WTC11 (cell line): Measurements from ENCODE around the gene CEP72.

Source experiments
- ATF1 ChIP-seq: sonication (generic); formaldehyde crosslinking; IDR thresholded peaks from 2 replicates; pipeline ENCODE4 v1.8.1; 2023; ENCODE audit warnings: mild to moderate bottlenecking, moderate library complexity, missing genetic modification reagents
- ESRRA ChIP-seq: sonication (generic); formaldehyde crosslinking; IDR thresholded peaks from 2 replicates; pipeline ENCODE4 v1.8.1; 2022; ENCODE audit warnings: mild to moderate bottlenecking, missing genetic modification reagents, borderline replicate concordance
- ETV6 ChIP-seq: sonication (generic); formaldehyde crosslinking; IDR thresholded peaks from 2 replicates; pipeline ENCODE4 v1.8.1; 2022; ENCODE audit warnings: mild to moderate bottlenecking, missing genetic modification reagents
- OVOL2 ChIP-seq: fragments of 250-450 bp; sonication (Bioruptor Pico); IDR thresholded peaks from 2 replicates; pipeline ENCODE4 v1.9.0; 2021; ENCODE audit warnings: mild to moderate bottlenecking, borderline replicate concordance
- SP1 ChIP-seq: sonication (generic); formaldehyde crosslinking; conservative IDR thresholded peaks from 2 replicates; pipeline ENCODE4 v1.8.1; 2022; ENCODE audit warnings: missing genetic modification reagents
- ZNF263 ChIP-seq: sonication (generic); formaldehyde crosslinking; IDR thresholded peaks from 2 replicates; pipeline ENCODE4 v1.8.1; 2022; ENCODE audit warnings: low read depth, mild to moderate bottlenecking, moderate library complexity, missing genetic modification reagents
- ZNF671 ChIP-seq: fragments of 250-450 bp; sonication (Bioruptor Pico); IDR thresholded peaks from 2 replicates; pipeline ENCODE4 v1.8.0; 2021; ENCODE audit warnings: mild to moderate bottlenecking
- TF ChIP-seq, protein P1 (sequence below): sonication (generic); formaldehyde crosslinking; IDR thresholded peaks from 2 replicates; pipeline ENCODE4 v1.8.0; 2022; ENCODE audit warnings: mild to moderate bottlenecking, missing genetic modification reagents
- TF ChIP-seq, protein P2 (sequence below): sonication (generic); formaldehyde crosslinking; IDR thresholded peaks from 2 replicates; pipeline ENCODE4 v1.8.0; 2022; ENCODE audit warnings: mild to moderate bottlenecking, missing genetic modification reagents
- TF ChIP-seq, protein P3 (sequence below): fragments of 200-600 bp; IDR thresholded peaks from 2 replicates; pipeline ENCODE4 v1.8.0; 2022; ENCODE audit warnings: antibody characterized with exemption
- TF ChIP-seq, protein P4 (sequence below): sonication (generic); formaldehyde crosslinking; conservative IDR thresholded peaks from 2 replicates; pipeline ENCODE4 v1.8.1; 2023; ENCODE audit warnings: mild to moderate bottlenecking, low read depth, missing genetic modification reagents, moderate library complexity
- TF ChIP-seq, protein P5 (sequence below): sonication (generic); formaldehyde crosslinking; IDR thresholded peaks from 2 replicates; pipeline ENCODE4 v1.8.1; 2022; ENCODE audit warnings: low read depth, mild to moderate bottlenecking, moderate library complexity, missing genetic modification reagents, borderline replicate concordance
- TF ChIP-seq, protein P6 (sequence below): sonication (generic); formaldehyde crosslinking; IDR thresholded peaks from 2 replicates; pipeline ENCODE4 v1.8.1; 2022; ENCODE audit warnings: missing genetic modification reagents, borderline replicate concordance

DNA sequence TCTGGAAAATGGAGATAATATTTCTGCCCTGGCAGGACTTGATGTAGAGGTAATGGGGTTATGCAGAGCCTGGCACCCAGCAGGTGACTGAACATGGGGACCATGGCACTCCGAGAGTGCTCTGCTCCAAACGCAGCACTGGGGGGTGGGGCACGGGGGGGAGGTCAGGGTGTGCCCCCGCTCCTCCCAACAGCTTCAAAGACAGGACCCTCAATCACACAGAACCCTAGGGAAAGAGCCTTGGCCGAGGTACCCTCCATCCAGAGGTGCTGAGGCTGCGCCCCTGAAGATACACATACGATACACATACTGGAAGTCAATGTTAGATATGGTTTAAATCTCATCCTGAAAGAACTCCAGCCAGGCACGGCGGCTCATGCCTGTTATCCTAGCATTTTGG, 26.6 kb upstream of the CEP72 start:
- TF ChIP-seq ZNF671, result no peak
- TF ChIP-seq, protein P1, sequence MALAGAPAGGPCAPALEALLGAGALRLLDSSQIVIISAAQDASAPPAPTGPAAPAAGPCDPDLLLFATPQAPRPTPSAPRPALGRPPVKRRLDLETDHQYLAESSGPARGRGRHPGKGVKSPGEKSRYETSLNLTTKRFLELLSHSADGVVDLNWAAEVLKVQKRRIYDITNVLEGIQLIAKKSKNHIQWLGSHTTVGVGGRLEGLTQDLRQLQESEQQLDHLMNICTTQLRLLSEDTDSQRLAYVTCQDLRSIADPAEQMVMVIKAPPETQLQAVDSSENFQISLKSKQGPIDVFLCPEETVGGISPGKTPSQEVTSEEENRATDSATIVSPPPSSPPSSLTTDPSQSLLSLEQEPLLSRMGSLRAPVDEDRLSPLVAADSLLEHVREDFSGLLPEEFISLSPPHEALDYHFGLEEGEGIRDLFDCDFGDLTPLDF, result no peak
- TF ChIP-seq OVOL2 (CRISPR knock-in tag), result no peak
- TF ChIP-seq ESRRA, result no peak
- no peak for TF ChIP-seq SP1 (CRISPR knock-in tag)
- TF ChIP-seq ETV6 (CRISPR knock-in tag), result no peak
- TF ChIP-seq, protein P2, sequence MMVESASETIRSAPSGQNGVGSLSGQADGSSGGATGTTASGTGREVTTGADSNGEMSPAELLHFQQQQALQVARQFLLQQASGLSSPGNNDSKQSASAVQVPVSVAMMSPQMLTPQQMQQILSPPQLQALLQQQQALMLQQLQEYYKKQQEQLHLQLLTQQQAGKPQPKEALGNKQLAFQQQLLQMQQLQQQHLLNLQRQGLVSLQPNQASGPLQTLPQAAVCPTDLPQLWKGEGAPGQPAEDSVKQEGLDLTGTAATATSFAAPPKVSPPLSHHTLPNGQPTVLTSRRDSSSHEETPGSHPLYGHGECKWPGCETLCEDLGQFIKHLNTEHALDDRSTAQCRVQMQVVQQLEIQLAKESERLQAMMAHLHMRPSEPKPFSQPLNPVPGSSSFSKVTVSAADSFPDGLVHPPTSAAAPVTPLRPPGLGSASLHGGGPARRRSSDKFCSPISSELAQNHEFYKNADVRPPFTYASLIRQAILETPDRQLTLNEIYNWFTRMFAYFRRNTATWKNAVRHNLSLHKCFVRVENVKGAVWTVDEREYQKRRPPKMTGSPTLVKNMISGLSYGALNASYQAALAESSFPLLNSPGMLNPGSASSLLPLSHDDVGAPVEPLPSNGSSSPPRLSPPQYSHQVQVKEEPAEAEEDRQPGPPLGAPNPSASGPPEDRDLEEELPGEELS (CRISPR knock-in tag), result no peak
- TF ChIP-seq, protein P3, sequence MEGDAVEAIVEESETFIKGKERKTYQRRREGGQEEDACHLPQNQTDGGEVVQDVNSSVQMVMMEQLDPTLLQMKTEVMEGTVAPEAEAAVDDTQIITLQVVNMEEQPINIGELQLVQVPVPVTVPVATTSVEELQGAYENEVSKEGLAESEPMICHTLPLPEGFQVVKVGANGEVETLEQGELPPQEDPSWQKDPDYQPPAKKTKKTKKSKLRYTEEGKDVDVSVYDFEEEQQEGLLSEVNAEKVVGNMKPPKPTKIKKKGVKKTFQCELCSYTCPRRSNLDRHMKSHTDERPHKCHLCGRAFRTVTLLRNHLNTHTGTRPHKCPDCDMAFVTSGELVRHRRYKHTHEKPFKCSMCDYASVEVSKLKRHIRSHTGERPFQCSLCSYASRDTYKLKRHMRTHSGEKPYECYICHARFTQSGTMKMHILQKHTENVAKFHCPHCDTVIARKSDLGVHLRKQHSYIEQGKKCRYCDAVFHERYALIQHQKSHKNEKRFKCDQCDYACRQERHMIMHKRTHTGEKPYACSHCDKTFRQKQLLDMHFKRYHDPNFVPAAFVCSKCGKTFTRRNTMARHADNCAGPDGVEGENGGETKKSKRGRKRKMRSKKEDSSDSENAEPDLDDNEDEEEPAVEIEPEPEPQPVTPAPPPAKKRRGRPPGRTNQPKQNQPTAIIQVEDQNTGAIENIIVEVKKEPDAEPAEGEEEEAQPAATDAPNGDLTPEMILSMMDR, result no peak
- TF ChIP-seq, protein P4, sequence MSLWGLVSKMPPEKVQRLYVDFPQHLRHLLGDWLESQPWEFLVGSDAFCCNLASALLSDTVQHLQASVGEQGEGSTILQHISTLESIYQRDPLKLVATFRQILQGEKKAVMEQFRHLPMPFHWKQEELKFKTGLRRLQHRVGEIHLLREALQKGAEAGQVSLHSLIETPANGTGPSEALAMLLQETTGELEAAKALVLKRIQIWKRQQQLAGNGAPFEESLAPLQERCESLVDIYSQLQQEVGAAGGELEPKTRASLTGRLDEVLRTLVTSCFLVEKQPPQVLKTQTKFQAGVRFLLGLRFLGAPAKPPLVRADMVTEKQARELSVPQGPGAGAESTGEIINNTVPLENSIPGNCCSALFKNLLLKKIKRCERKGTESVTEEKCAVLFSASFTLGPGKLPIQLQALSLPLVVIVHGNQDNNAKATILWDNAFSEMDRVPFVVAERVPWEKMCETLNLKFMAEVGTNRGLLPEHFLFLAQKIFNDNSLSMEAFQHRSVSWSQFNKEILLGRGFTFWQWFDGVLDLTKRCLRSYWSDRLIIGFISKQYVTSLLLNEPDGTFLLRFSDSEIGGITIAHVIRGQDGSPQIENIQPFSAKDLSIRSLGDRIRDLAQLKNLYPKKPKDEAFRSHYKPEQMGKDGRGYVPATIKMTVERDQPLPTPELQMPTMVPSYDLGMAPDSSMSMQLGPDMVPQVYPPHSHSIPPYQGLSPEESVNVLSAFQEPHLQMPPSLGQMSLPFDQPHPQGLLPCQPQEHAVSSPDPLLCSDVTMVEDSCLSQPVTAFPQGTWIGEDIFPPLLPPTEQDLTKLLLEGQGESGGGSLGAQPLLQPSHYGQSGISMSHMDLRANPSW (CRISPR knock-in tag), result no peak
- no peak for TF ChIP-seq ZNF263 (CRISPR knock-in tag)
- TF ChIP-seq, protein P5, sequence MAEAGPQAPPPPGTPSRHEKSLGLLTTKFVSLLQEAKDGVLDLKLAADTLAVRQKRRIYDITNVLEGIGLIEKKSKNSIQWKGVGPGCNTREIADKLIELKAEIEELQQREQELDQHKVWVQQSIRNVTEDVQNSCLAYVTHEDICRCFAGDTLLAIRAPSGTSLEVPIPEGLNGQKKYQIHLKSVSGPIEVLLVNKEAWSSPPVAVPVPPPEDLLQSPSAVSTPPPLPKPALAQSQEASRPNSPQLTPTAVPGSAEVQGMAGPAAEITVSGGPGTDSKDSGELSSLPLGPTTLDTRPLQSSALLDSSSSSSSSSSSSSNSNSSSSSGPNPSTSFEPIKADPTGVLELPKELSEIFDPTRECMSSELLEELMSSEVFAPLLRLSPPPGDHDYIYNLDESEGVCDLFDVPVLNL (CRISPR knock-in tag), result no peak
- TF ChIP-seq, protein P6, sequence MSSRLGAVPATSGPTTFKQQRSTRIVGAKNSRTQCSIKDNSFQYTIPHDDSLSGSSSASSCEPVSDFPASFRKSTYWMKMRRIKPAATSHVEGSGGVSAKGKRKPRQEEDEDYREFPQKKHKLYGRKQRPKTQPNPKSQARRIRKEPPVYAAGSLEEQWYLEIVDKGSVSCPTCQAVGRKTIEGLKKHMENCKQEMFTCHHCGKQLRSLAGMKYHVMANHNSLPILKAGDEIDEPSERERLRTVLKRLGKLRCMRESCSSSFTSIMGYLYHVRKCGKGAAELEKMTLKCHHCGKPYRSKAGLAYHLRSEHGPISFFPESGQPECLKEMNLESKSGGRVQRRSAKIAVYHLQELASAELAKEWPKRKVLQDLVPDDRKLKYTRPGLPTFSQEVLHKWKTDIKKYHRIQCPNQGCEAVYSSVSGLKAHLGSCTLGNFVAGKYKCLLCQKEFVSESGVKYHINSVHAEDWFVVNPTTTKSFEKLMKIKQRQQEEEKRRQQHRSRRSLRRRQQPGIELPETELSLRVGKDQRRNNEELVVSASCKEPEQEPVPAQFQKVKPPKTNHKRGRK (CRISPR knock-in tag), result no peak
- no peak for TF ChIP-seq ATF1 (CRISPR knock-in tag)
